C1 segment of cervical spinal cord (tissue), 14 donors: ENCODE measurements around the gene NBEAL2.
"Not testable (repeated sequence)": the region's sequence is repeated elsewhere in the genome, so short reads cannot be mapped to it uniquely, and the experiment has no call there.

Experiments
- DNase-seq, 14 donors: peaks; one replicate each; lab custom pipeline; 2025; lab: John Stamatoyannopoulos, UW

Gene NBEAL2

GRCh38 chr3:46962990-46963389 is 16.5 kb upstream of the NBEAL2 start:
- DNase-seq, result no peak

- DNase-seq, result not testable (repeated sequence)
Observed at GRCh38 chr3:46964038-46964590, 15.4 kb upstream of the NBEAL2 start.

- DNase-seq, result no peak
Observed at GRCh38 chr3:46965151-46965550, 14.3 kb upstream of the NBEAL2 start.

- DNase-seq, result no peak
Observed at GRCh38 chr3:46966811-46967210, 12.7 kb upstream of the NBEAL2 start.

- no peak for DNase-seq
Observed at GRCh38 chr3:46968783-46969428, 10.6 kb upstream of the NBEAL2 start.

GRCh38 chr3:46970391-46971091 is 8.9 kb upstream of the NBEAL2 start:
- peak in 4 of 14 donors; percentile 35 to 80 (median 38) for DNase-seq

GRCh38 chr3:46971151-46971550 is 8.3 kb upstream of the NBEAL2 start:
- no peak for DNase-seq

GRCh38 chr3:46971742-46972141 is 7.7 kb upstream of the NBEAL2 start:
- DNase-seq, result no peak

- no peak for DNase-seq
Observed at GRCh38 chr3:46972396-46972795, 7.1 kb upstream of the NBEAL2 start.

GRCh38 chr3:46974421-46975171 is 4.9 kb upstream of the NBEAL2 start:
- DNase-seq, result peak in 1 of 14 donors; percentile 7

- peak; percentile 90 to 99 (median 98) for DNase-seq
Observed at GRCh38 chr3:46976326-46977190, 2.9 kb upstream of the NBEAL2 start, which contains the start of gene CCDC12. CCDC12 (minus strand) TSS chr3:46976745; CDS start chr3:46976732, 13 bp downstream.

- DNase-seq, result no peak
Observed at GRCh38 chr3:46977811-46978195, 1.7 kb upstream of the NBEAL2 start.

- DNase-seq, result no peak
Observed at GRCh38 chr3:46978381-46978780, 1.1 kb upstream of the NBEAL2 start.

GRCh38 chr3:46979958-46980497 is 562 bp downstream of the NBEAL2 start:
- no peak for DNase-seq

GRCh38 chr3:46981932-46982471 is 2.5 kb downstream of the NBEAL2 start:
- DNase-seq, result no peak

GRCh38 chr3:46982546-46982945 is 3.1 kb downstream of the NBEAL2 start:
- no peak for DNase-seq

- no peak for DNase-seq
Observed at GRCh38 chr3:46984591-46985459, 5.4 kb downstream of the NBEAL2 start.

- DNase-seq, result no peak
Observed at GRCh38 chr3:46985588-46985987, 6.1 kb downstream of the NBEAL2 start.

GRCh38 chr3:46986055-46986730 is 6.7 kb downstream of the NBEAL2 start:
- DNase-seq, result no peak
